Renal cortex interstitium (tissue), 11 donors: ENCODE data around the gene RNU1-3. TPM values are rescaled to one million over a fixed set of nuclear protein-coding genes. Genes with fewer than 3 reads are reported as not detected.
A peak's percentile ranks its signal among the peaks of the same experiment; 100 is the strongest.
"Not testable (repeated sequence)": the region's sequence is repeated elsewhere in the genome, so short reads cannot be mapped to it uniquely, and the experiment has no call there.

Source experiments
- DNase-seq, 11 donors: peaks; one replicate each; pipeline ENCODE4 v3.0.0-alpha.2; 2013; ENCODE audit warnings: low read depth in 9 of 11, low spot score in 4 of 11; ENCODE audit errors: extremely low read depth in 1 of 11
- polyA plus RNA-seq, 3 donors: library from polyadenylated mRNA; unstranded; fragments of 120-200 nt; gene quantifications; one replicate each; pipeline ENCODE4 v1.2.1, GENCODE V29; 2013; ENCODE audit not compliant: insufficient read length in 3 of 3

RNU1-3 gene
- polyA plus RNA-seq, 3 donors, result 1.5 TPM; not detected in 2

DNA sequence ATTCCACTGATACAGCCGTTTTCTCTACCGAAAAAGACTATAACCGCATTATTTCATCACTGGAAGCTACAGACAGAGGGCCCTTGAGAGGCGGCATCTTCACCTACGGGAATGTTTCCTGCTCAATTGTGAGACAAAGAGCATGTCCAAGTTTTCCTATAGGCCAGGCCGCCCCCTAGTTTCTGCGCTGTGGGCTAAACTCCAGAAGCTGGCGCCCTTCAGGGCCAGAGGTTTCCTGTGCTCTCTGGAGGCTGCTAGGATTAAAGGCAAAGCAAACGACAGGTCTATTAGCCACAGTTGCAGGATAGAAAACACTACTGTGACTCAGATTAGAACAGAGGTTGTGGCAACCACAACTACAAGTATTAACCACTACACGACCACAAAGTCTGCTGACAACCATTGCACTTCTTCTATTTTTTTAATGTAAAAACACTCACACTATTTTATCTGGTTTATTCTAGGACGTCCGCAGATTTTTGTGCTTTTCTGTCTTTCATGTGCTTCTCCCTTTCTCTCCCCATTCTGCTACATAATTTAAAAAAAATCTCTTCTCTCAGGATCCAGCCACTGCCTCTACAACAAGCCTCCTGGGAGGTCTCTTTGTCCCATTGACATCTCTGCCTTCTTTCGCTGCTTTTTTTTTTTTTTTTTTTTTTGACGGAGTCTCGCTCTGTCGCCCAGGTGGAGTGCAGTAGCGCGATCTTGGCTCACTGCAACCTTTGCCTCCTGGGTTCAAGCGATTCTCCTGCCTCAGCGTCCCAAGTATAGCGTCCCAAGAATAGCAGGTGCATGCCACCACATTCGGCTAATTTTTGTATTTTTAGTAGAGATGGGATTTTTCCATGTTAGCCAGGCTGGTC is 10.1 kb upstream of the RNU1-3 start:
- DNase-seq, result not testable (repeated sequence)

DNA sequence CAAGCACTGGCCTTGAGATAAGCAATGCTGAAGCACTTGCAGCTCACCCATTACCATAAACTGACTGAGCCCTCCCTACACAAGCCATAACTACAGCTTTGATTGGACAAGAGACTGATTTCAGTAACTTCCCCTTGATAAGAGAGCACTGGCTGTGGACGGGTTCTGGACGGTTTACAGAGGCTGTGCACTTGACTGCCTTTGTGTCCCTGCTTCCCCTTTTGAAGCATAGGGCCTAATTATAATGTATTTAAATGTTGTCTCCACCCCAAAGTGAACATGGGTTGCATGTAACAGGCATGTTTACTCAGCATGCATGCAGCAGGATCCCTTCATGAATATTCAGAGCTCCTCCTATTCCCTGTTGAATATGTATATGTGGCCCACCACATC is 8.4 kb upstream of the RNU1-3 start:
- DNase-seq, result not testable (repeated sequence)

DNA sequence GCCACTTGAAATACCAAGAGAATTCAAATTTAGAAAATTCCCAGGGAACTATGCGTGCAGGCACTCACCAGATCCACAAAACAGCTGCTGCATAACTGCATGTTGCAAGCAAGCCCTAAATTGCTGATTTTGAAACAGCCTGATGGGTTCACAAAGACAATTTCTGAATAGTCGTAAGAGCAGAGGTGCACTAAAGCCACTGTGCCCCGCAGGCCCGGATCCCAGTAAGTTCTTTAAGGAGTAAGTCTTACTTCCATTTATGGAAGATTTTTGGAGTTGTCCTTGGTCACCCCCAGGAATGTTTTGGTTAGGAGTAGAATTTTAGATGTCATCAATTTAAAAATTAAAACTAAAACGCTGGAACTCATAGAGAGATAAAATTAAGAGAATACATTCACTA is 7.2 kb upstream of the RNU1-3 start:
- DNase-seq, result not testable (repeated sequence)

DNA sequence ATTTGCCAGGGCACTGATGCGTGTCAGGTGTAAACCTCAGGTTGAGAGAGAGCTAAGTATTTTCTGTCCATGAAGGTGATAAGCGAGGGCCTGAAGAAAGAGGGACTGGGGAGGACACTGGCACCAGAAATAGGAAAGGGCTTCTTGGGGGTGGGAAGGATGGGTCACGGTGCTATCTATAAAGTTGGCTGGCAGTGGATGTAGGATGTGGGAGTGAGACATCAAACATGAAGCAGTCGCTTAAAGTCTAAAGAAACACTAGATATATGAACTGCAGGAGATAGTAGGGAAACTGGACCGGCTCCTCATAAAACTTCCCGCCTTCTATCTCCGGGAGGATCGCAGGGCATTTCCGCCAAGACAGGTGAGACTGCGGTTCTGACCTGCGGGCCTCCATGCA is 912 bp downstream of the RNU1-3 start:
- DNase-seq, result not testable (repeated sequence)

DNA sequence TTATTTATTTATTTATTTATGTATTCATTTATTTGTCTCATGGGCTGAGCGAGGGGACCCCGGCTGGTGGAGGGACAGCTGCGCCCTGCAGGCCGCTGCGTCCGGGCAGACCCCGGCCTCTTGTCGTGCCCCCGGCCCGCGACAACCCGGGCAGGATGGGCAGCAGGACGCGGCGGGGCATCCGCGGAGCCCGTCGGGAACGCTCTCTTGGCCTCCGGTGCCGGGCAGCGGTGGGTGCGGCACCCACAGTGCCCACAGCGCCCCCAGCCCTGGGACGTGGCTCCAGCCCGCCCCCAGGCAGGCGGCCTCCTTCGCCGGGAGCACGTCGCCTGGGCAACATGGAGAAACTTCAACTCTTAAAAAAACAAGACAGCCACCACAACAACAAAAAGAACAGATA is 8.5 kb downstream of the RNU1-3 start:
- DNase-seq, result not testable (repeated sequence)

DNA sequence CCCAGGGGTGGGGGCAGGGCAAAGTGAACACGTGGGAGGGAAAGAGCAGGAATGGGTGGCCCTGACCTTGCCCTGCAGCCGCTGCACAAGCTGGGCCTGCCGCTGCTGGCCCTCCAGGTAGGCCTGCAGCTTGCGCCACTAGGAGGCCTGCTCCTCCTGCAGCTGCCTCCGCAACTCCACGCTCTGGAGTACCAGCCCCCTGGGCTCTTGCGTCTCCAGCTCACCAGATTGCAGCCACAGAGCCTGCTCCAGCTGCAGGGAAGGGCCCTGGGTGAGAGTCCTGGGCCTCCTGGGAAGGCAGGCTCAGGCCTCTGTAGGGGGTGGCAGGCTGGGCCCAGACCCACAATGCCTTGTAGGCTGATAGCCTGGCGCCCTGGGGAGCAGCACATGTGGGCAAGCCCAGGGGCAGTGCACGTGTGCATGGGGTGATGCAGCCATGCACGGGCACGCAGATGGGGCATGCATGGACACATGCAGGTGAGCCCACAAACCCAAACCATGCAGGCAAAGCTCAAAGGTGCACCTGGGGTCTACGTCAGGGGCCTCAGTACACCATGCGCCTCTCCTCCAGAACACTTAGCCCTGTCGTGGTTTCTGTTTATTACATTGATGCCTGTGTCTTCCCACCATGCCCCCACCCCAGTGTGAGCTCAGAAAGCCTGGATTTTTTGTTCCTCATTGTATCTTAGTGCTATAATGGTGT is 9.6 kb downstream of the RNU1-3 start:
- DNase-seq, result not testable (repeated sequence)

DNA sequence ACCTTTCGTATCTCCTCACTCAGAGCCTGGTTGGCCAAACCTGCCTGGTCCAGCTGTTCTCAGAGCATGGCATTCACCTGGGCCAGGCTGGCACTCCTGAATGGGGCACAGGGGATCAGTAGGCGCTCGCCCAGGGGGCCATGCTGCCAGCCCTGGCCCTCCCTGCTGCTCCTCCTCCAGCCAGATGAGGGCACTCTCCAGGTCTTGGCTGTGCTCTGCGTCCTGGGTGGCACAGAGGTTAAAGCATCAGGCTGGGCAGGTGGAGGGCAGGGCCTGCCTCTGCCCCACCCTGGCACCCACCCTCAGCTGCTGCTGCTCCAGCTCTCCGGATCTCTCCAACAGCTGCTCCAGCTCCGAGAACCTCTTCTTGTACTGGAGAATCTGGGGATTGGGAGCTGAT is 10.2 kb downstream of the RNU1-3 start:
- not testable (repeated sequence) for DNase-seq

DNA sequence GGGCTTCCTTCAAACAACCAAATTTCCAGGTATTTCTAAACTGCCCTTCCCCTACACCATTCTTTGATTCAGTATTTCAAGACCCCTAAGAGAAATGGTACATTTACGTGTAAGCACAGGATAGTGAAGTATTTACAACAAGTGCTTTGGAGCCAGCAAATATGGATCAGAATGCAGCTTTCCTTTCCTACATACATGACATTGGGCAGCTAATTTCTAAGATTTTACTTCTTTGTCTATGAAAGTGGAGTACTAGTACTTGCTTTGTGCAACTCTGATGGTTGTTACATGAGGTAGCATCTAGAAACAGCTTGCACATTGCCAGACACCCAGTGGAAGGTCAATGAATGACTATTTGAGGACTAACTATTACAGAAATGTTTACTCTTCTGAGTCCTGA is 15.2 kb downstream of the RNU1-3 start:
- not testable (repeated sequence) for DNase-seq

DNA sequence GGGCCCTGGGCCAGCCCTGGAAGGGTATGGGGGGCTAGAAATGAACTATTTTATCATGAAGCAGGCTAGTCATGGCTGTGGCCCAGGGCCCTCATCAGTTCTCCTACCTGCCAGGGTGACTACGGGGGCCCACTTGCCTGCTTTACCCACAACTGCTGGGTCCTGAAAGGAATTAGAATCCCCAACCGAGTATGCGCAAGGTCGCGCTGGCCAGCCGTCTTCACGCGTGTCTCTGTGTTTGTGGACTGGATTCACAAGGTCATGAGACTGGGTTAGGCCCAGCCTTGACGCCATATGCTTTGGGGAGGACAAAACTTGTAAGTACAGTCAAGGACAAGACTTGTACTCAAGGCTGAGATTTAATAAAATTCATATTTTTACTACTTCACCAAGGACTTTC is 16.8 kb downstream of the RNU1-3 start:
- DNase-seq, result not testable (repeated sequence)

DNA sequence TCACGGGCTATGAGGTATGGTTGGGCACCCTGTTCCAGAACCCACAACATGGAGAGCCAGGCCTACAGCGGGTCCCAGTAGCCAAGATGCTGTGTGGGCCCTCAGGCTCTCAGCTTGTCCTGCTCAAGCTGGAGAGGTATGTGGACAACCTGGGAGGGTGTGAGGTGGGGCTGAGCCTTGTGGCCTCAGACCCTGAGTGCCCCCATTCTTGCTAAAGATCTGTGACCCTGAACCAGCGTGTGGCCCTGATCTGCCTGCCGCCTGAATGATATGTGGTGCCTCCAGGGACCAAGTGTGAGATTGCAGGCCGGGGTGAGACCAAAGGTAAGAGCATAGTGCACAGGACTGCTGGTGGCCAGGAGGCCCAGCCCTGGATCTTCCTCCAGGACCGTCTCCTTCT is 17.4 kb downstream of the RNU1-3 start:
- DNase-seq, result not testable (repeated sequence)

DNA sequence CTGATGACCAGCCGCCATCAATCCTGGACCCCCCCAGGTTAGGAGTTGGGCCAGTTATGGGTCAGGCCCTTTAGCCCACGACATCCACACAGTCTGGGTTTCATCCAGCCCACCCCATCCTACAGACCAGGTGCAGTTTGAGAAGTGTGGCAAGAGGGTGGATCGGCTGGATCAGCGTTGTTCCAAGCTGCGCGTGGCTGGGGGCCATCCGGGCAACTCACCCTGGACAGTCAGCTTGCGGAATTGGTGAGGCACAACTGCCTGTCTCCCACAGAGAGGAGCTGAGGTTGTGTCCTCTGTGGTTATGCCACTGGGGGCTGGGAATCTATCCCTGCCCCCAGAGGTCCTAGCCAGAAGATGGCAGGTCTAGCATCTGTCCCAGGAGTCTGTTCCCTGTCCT is 18.0 kb downstream of the RNU1-3 start:
- not testable (repeated sequence) for DNase-seq

DNA sequence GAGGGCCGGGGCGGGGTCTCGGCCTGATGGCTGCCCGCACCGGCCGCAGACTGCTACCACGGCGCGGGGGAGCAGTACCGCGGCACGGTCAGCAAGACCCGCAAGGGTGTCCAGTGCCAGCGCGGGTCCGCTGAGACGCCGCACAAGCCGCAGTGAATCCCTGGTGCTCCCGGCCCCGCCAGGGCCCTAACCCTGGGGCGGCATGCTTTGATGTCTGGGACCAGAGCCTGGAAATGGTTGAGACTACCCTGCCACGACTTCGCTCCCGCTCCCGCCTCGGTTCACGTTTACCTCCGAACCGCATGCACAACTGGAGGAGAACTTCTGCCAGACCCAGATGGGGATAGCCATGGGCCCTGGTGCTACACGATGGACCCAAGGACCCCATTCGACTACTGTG is 18.5 kb downstream of the RNU1-3 start:
- DNase-seq, result not testable (repeated sequence)

DNA sequence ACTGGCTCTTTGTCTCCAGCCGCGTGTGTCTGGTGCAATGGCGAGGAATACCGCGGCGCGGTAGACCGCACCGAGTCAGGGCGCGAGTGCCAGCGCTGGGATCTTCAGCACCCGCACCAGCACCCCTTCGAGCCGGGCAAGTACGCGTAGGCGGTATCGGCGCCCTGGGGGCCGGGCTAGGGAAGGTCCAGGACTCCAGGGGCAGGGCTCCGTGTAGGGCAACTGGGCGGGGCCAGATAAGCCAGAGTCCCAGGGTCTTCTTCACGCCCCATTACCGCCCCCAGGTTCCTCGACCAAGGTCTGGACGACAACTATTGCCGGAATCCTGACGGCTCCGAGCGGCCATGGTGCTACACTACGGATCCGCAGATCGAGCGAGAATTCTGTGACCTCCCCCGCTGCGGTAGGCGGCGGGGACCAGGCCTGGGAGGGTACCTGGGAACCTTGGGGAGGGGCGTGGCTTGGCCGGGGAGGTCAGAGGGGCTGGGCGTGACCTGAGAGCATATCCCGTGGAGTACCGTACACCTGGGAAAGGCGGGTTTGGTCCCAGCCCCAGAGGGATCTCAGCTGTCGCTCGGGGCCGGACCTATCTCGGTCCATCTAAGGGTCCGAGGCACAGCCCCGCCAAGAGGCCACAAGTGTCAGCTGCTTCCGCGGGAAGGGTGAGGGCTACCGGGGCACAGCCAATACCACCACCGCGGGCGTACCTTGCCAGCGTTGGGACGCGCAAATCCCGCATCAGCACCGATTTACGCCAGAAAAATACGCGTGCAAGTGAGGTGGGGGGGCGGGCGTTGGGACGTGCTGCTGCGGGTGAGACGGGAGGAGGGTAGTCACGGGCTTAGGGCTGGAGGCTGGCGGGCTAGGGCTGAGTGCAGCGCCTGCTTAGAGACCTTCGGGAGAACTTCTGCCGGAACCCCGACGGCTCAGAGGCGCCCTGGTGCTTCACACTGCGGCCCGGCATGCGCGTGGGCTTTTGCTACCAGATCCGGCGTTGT is 19.3 kb downstream of the RNU1-3 start:
- not testable (repeated sequence) for DNase-seq

DNA sequence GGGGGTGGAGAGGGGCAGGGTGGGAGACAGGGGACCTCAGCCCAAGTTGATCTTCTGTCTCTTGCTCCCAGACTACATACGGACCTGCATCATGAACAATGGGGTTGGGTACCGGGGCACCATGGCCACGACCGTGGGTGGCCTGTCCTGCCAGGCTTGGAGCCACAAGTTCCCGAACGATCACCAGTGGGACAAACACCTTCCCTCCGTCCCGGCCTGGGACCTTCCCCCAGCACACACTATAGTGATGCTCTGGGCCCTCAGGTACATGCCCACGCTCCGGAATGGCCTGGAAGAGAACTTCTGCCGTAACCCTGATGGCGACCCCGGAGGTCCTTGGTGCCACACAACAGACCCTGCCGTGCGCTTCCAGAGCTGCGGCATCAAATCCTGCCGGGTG is 20.0 kb downstream of the RNU1-3 start:
- DNase-seq, result not testable (repeated sequence)

DNA sequence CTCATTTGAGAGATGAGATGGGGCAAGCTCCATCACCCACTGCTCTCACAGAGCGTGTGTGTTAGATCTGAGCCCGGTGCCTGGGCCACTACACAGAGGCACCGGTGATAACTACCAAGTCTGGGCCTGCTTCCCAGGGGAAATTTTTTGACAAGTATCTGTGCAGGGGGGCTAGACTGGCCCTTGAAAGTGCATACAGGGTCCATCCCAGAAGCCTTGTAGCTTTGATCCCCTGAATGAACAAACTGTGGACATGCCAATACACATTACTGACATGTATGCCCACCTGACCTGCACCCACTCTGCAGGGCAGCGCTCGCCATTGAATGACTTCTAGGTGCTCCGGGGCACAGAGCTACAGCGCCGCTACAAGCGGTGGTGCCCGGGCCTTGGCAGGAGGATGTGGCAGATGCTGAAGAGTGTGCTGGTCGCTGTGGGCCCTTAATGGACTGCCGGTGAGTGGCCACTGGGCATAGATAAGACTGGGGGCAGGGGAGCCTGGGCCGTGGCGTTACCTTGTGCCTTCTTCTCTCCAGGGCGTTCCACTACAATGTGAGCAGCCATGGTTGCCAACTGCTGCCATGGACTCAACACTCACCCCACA is 20.6 kb downstream of the RNU1-3 start:
- DNase-seq, result not testable (repeated sequence)

DNA sequence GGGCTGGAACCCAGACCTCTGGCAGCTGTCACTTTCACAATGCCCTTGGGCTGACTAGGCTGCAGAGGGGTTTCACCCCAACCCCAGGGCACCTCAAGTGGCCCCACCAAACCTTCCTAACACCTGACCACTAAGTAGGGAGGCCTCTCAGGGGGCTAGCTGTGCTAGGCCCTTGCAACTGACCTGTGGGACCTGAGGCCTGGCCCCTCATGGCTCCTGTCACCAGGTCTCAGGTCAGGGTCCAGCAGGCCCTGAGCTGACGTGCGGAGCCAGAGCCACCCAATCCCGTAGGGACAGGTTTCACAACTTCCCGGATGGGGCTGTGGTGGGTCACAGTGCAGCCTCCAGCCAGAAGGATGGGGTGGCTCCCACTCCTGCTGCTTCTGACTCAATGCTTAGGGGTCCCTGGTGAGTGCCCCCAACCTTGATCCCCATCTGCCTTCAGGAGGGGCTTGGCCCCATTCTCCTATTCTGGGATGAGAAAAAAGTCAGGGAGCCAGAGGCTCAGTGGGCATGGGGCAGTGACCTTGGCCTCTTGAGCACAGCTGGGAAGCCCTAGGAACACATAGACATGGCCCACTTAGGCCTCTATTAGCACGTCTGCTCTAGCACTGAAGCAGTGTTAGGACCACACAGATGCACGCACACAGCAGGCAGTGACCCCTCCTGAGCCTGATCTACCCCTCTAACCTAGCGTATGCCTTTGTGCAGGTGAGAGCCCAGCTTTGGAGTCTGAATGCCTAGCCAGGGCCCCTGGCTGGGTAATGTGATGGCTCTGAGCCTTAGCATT is 21.3 kb downstream of the RNU1-3 start:
- not testable (repeated sequence) for DNase-seq

DNA sequence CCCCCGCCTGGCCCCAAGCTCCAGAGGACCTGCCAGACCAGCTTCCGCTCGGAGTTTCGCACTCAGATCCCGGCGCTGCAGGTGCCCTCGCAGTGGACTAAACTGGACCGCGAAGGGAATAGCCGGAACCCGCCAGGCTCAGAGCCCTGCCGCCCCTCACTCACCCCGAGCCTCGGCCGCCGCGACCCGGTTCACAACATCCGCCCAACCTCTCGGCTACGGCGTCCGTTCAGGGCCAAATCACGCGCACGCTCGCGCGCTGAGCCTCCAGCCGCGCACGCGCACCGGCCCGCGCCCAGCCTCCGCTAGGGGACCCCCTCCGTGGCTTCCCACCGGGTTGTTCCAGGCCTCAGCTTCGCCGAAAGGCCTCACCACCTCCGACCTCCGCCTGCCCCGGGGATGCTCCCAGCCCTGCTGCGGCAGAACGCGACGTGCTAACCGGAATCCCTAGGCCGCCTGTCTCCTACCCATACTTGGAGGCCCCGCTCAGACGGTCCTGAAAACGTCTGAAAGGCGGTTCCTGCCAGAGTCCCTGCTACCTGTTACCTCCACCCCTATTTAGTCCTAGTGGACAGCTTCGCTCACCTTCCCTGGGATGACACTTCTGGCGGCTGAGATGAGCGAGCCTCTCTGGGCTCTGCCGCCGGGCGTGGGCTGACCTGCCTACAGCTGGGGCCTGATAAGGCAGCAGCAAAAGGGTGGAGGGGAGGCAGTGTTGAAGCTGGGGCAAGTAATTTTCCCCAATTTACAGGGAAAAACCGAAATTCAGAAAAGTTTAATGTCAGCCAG is 22.1 kb downstream of the RNU1-3 start:
- peak; percentile 96 to 100 (median 100) for DNase-seq
